ENCODE data around the gene NFRKB.
"Not testable (repeated sequence)": the region's sequence is repeated elsewhere in the genome, so short reads cannot be mapped to it uniquely, and the experiment has no call there.

The NFRKB gene

GRCh38 chr11:129888451-129888850 is 6.9 kb downstream of the NFRKB start:
- no peak for DNase-seq

- DNase-seq: no peak
Observed at GRCh38 chr11:129885381-129885780, 10.0 kb downstream of the NFRKB start.

GRCh38 chr11:129884581-129884980 is 10.8 kb downstream of the NFRKB start:
- no peak for DNase-seq

GRCh38 chr11:129881570-129882170 is 13.7 kb downstream of the NFRKB start:
- DNase-seq: no peak

GRCh38 chr11:129880311-129880710 is 15.1 kb downstream of the NFRKB start:
- no peak for DNase-seq

- no peak for DNase-seq
Observed at GRCh38 chr11:129871914-129872313, 23.5 kb downstream of the NFRKB start.

- DNase-seq: not testable (repeated sequence)
Observed at GRCh38 chr11:129868626-129869025, 26.8 kb downstream of the NFRKB start.

- DNase-seq: no peak
Observed at GRCh38 chr11:129866311-129866710, 29.1 kb downstream of the NFRKB start.

GRCh38 chr11:129865701-129866100 is 29.7 kb downstream of the NFRKB start:
- DNase-seq: no peak

GRCh38 chr11:129864811-129865210 is 30.6 kb downstream of the NFRKB start:
- DNase-seq: no peak

- DNase-seq: peak; percentile 66
Observed at GRCh38 chr11:129861702-129862522, 33.5 kb downstream of the NFRKB start.

GRCh38 chr11:129856036-129856435 is 39.3 kb downstream of the NFRKB start:
- DNase-seq: no peak

- no peak for DNase-seq
Observed at GRCh38 chr11:129855086-129855485, 40.3 kb downstream of the NFRKB start.

GRCh38 chr11:129854232-129854805 is 41.1 kb downstream of the NFRKB start:
- DNase-seq: no peak

- DNase-seq: peak; percentile 37
Observed at GRCh38 chr11:129853518-129854231, 41.7 kb downstream of the NFRKB start.

- no peak for DNase-seq
Observed at GRCh38 chr11:129852125-129852740, 43.1 kb downstream of the NFRKB start.

GRCh38 chr11:129849447-129850130 is 45.8 kb downstream of the NFRKB start:
- DNase-seq: no peak

GRCh38 chr11:129847361-129847760 is 48.0 kb downstream of the NFRKB start:
- not testable (repeated sequence) for DNase-seq

GRCh38 chr11:129846508-129847335 is 48.7 kb downstream of the NFRKB start:
- DNase-seq: no peak

Data from femur (tissue), 1 donor.